ENCODE results near the gene FIGLA.

DNA sequence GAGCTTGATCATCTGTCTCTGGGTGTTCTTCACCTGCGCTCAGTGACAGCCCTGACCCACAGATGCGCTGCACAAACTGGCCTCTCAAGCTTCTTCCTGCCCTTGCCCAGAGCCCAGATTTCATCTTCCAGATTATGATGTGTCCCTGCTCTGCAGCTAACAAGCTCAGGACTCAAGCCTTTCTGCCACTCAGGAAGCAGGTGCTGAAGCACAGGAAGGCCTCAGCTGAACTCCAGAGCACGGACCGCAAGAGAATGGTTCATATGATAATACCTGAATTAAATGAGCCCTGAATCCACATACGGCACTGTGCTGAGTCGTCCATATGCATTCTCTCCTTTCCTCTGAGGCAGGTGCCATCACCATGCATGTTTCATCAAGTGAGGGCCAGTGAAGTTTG, 41.4 kb upstream of the FIGLA start:
- TF ChIP-seq, protein P1, sequence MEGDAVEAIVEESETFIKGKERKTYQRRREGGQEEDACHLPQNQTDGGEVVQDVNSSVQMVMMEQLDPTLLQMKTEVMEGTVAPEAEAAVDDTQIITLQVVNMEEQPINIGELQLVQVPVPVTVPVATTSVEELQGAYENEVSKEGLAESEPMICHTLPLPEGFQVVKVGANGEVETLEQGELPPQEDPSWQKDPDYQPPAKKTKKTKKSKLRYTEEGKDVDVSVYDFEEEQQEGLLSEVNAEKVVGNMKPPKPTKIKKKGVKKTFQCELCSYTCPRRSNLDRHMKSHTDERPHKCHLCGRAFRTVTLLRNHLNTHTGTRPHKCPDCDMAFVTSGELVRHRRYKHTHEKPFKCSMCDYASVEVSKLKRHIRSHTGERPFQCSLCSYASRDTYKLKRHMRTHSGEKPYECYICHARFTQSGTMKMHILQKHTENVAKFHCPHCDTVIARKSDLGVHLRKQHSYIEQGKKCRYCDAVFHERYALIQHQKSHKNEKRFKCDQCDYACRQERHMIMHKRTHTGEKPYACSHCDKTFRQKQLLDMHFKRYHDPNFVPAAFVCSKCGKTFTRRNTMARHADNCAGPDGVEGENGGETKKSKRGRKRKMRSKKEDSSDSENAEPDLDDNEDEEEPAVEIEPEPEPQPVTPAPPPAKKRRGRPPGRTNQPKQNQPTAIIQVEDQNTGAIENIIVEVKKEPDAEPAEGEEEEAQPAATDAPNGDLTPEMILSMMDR (IDR thresholded peaks at IDR 0.05): no peak
- TF ChIP-seq POLR2A (IDR thresholded peaks at IDR 0.05): no peak

Measured in testis (tissue), 2 donors.